ENCODE measurements around the gene USH2A. TPM values are rescaled to one million over a fixed set of nuclear protein-coding genes. Genes with fewer than 3 reads are reported as not detected.

Gene USH2A
- total RNA-seq, 4 donors from 2014 or later: under 0.01 TPM; not detected in 3

DNA sequence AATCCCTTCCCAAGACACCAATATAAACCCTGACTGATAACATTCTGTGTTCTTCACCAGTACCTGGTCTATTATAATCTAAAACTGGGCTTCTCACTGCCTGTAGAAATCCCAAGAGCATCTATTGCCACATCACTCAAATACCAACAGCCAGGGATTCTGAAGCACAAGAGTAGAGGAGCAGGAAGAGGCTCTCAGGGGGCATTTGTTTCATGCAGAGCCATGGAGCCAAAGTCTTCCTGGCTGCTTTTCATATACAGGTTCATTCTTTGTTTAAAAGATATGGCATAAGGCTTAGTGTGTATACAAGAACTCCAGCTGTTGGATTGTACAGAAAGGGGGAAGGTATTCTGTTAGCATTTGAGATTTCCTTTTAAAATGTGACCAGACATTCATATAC lies 38.2 kb upstream of the USH2A start:
- Histone ChIP-seq H3K36me3 (no peaks in the 10 kb centered on the region), H3K27ac (no peak overlapping the region), H3K4me3 (no peak overlapping the region), H3K9me3 (no peaks in the 10 kb centered on the region), H3K4me1 (no peaks in the 10 kb centered on the region), H3K27me3 (no peaks in the 10 kb centered on the region)
- DNase-seq: no peak
- TF ChIP-seq POLR2AphosphoS5 (IDR thresholded peaks at IDR 0.05) (no peak), EP300 (IDR thresholded peaks at IDR 0.05; ENCODE audit: low read depth) (no peak), POLR2A (IDR thresholded peaks at IDR 0.05) (no peak)
- TF ChIP-seq, protein P1, sequence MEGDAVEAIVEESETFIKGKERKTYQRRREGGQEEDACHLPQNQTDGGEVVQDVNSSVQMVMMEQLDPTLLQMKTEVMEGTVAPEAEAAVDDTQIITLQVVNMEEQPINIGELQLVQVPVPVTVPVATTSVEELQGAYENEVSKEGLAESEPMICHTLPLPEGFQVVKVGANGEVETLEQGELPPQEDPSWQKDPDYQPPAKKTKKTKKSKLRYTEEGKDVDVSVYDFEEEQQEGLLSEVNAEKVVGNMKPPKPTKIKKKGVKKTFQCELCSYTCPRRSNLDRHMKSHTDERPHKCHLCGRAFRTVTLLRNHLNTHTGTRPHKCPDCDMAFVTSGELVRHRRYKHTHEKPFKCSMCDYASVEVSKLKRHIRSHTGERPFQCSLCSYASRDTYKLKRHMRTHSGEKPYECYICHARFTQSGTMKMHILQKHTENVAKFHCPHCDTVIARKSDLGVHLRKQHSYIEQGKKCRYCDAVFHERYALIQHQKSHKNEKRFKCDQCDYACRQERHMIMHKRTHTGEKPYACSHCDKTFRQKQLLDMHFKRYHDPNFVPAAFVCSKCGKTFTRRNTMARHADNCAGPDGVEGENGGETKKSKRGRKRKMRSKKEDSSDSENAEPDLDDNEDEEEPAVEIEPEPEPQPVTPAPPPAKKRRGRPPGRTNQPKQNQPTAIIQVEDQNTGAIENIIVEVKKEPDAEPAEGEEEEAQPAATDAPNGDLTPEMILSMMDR (IDR thresholded peaks at IDR 0.05): no peak
- in situ Hi-C loops (cut with MboI; ENCODE audit: low pct_ligation_motif_present in 1 of 4, low pct_unique_long_range_greater_than_20kb in 1 of 4, low sequenced_read_pairs in 3 of 4): no loop called here
- intact Hi-C loops (cut with DNase I; ENCODE audit: low total_unique reads): no loop called here

DNA sequence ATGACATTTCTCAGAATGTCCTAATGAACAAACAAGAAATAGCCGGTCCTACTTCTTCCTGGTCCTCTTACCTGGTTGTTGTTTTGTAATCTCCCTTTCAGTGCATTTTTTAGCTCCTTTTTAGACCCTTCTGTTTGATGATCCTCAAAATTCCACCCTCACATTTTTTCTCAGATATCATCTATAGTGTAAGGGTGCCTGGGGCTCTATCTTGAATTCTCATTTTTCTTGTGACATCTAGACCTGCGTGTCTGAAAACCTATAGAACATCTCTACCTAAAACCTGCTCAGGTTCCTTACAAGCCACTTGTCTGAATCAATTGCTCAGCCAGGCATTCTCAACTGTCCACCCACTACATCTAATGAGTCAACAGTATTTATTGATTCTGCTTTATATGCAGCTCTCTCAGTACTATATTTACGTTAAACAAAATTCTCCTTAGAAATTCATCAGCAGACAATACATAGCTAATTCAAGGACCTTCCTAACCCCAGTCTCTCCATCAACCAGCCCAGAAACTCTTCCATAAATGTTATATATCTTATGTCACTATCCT lies 36.5 kb upstream of the USH2A start:
- H3K36me3 ChIP-seq: no peaks in the 10 kb centered on the region
- in situ Hi-C loops (cut with MboI; ENCODE audit: low pct_ligation_motif_present in 1 of 4, low pct_unique_long_range_greater_than_20kb in 1 of 4, low sequenced_read_pairs in 3 of 4) (no loop called here), intact Hi-C loops (cut with DNase I; ENCODE audit: low total_unique reads) (no loop called here)
- DNase-seq: no peak
- H3K4me1 ChIP-seq: no peaks in the 10 kb centered on the region
- 77 to 87% methylated on average over 3 of the region's 3 CpGs for WGBS, 2 donors (ENCODE audit: low coverage in 1 of 2)
- TF ChIP-seq EP300 (IDR thresholded peaks at IDR 0.05; ENCODE audit: low read depth) (no peak), POLR2A (IDR thresholded peaks at IDR 0.05) (no peak)
- no peak overlapping the region for H3K4me3 ChIP-seq
- H3K27ac ChIP-seq: no peak overlapping the region
- H3K9me3 ChIP-seq: no peaks in the 10 kb centered on the region
- no peaks in the 10 kb centered on the region for H3K27me3 ChIP-seq

DNA sequence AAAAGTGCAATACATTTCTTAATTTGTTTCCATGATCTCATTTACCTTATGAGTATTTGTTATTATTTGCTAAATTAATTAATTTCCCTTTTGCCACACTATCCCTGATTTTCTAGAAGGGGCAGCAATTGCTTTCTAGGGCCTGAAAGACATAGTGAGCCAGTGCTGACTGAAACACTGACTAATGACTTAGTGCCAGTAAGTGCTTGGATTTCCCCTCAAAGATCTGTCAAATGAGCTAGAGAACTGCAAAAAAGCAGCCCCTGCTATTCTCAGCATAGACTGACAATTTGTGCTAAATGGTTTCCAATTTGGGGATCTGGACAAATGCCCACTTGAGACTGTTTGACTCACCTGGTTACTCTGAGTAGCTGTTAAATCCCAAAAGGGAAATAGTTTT lies 35.6 kb upstream of the USH2A start:
- Histone ChIP-seq H3K27ac (no peak overlapping the region), H3K4me1 (no peaks in the 10 kb centered on the region), H3K36me3 (no peaks in the 10 kb centered on the region), H3K9me3 (no peaks in the 10 kb centered on the region), H3K4me3 (no peak overlapping the region), H3K27me3 (no peaks in the 10 kb centered on the region)
- DNase-seq: no peak
- TF ChIP-seq EP300 (IDR thresholded peaks at IDR 0.05; ENCODE audit: low read depth): no peak
- TF ChIP-seq, protein P1 (IDR thresholded peaks at IDR 0.05): no peak
- no peak for TF ChIP-seq POLR2AphosphoS5 (IDR thresholded peaks at IDR 0.05)
- no peak for TF ChIP-seq POLR2A (IDR thresholded peaks at IDR 0.05)
- intact Hi-C loops (cut with DNase I; ENCODE audit: low total_unique reads) (no loop called here), in situ Hi-C loops (cut with MboI; ENCODE audit: low pct_ligation_motif_present in 1 of 4, low pct_unique_long_range_greater_than_20kb in 1 of 4, low sequenced_read_pairs in 3 of 4) (no loop called here)

DNA sequence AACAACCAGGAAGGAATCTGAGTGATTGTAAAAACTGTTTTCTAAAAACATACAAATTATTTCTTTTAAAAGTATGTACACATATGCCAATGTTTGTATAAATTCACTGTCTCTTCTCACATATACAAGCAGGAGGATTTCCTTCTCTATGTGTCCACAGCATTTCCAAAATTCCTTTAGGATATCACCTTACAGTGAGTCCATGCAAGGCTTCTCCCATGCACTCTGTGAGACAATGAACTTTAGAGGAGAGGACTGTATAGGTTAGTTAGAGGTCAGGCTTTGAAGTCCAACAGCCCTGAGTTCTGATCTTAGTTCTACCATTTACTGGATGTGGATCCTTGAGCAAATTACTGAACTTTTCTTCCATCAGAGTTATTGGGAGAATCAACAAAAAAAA lies 34.1 kb upstream of the USH2A start:
- Histone ChIP-seq H3K4me1 (no peaks in the 10 kb centered on the region), H3K27me3 (no peaks in the 10 kb centered on the region), H3K4me3 (no peak overlapping the region), H3K27ac (no peak overlapping the region), H3K9me3 (no peaks in the 10 kb centered on the region), H3K36me3 (no peaks in the 10 kb centered on the region)
- in situ Hi-C loops (cut with MboI; ENCODE audit: low pct_ligation_motif_present in 1 of 4, low pct_unique_long_range_greater_than_20kb in 1 of 4, low sequenced_read_pairs in 3 of 4): no loop called here
- TF ChIP-seq, protein P1 (IDR thresholded peaks at IDR 0.05): no peak
- no peak for TF ChIP-seq EP300 (IDR thresholded peaks at IDR 0.05; ENCODE audit: low read depth)
- TF ChIP-seq POLR2AphosphoS5 (IDR thresholded peaks at IDR 0.05): no peak
- no peak for TF ChIP-seq POLR2A (IDR thresholded peaks at IDR 0.05)
- intact Hi-C loops (cut with DNase I; ENCODE audit: low total_unique reads): no loop called here
- DNase-seq: no peak

DNA sequence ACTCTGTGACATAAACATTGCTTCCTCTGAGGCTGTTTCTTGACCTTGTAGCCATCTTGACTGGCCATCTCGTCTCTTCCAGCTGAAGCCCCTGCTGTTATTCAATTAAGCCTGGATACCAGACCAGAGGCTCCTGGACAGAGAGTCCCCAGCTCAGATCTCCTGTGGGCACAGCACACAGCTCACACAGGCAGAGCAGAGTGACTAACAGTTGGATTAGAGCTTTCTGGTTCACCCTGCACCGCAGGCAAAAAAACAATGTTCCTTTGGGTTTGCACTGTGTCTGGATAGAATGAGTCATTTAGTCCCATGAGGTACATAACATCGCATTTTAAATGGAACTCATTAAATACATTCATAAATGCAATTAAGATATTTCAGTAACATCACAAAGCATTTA lies 33.4 kb upstream of the USH2A start:
- no peak for TF ChIP-seq POLR2AphosphoS5 (IDR thresholded peaks at IDR 0.05)
- TF ChIP-seq POLR2A (IDR thresholded peaks at IDR 0.05): no peak
- TF ChIP-seq, protein P1 (IDR thresholded peaks at IDR 0.05): no peak
- no peak for TF ChIP-seq EP300 (IDR thresholded peaks at IDR 0.05; ENCODE audit: low read depth)
- no peaks in the 10 kb centered on the region for H3K36me3 ChIP-seq
- WGBS, 2 donors (ENCODE audit: low coverage in 1 of 2): 57 to 82% methylated on average over 1 to 3 of the region's 3 CpGs
- no peaks in the 10 kb centered on the region for H3K9me3 ChIP-seq
- no peaks in the 10 kb centered on the region for H3K4me1 ChIP-seq
- in situ Hi-C loops (cut with MboI; ENCODE audit: low pct_ligation_motif_present in 1 of 4, low pct_unique_long_range_greater_than_20kb in 1 of 4, low sequenced_read_pairs in 3 of 4) (no loop called here), intact Hi-C loops (cut with DNase I; ENCODE audit: low total_unique reads) (no loop called here)
- no peak overlapping the region for H3K4me3 ChIP-seq
- no peak for DNase-seq
- no peaks in the 10 kb centered on the region for H3K27me3 ChIP-seq
- H3K27ac ChIP-seq: no peak overlapping the region

Measured in transverse colon (tissue), 4 donors.